OCI-LY1 (cell line): Measurements from ENCODE around the gene ABR.

ENCODE experiments used
- EZH2 ChIP-seq: fragments of 200-600 bp; sonication (generic), shearing (Covaris generic); IDR thresholded peaks from 2 replicates; pipeline ENCODE4 v1.8.0; 2017; ENCODE audit warnings: borderline replicate concordance, mixed run types, mild to moderate bottlenecking, antibody characterized with exemption, low read length, moderate library complexity, mixed read lengths
- TF ChIP-seq, protein P1 (sequence below): fragments of 200-600 bp; sonication (generic), shearing (Covaris generic); IDR thresholded peaks from 2 replicates; pipeline ENCODE4 v1.5.1; 2017; ENCODE audit warnings: mild to moderate bottlenecking, antibody characterized with exemption, low read length, moderate library complexity, mixed read lengths

DNA sequence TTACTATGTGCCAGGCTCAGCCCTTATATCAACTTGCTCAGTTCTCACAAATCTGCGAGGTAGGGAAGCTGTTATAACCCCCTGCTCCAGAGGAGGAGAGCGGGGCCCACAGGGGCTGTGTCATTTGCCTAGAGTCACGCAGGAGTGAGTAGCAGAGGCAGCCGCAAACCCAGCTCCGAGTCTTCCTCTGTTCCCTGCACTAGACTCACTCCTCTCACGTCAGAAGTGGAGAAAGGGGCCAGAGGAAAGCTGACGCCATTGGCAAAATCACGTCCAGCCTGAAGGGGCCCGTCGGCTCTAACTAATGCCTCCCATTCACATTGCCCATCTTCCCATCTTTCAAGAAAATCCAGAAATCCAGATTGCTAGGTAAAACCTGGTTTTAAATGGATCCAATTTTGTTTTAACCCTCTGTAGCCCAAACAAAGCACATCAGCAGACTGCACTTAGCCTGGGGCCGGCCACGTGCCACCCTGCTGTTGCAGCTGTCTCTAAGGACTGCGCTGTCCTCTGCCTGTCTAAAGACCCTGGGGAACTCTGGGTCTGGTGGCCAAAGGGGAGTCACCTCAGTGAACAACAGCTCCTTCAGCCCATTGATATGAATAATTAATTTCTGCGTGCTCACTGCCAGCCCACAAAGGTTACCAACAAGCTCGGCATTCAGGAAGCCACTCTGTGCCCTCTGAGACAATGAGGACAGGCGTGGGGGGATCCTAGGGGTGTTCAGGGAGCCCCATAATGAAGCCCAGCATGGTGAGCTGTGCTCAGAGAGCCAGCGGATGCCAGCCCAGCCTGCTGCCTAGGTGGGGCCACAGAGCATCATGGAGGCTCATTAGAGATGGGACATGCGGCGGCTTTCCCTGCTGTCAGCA is 36.7 kb upstream of the ABR start:
- TF ChIP-seq, protein P1, sequence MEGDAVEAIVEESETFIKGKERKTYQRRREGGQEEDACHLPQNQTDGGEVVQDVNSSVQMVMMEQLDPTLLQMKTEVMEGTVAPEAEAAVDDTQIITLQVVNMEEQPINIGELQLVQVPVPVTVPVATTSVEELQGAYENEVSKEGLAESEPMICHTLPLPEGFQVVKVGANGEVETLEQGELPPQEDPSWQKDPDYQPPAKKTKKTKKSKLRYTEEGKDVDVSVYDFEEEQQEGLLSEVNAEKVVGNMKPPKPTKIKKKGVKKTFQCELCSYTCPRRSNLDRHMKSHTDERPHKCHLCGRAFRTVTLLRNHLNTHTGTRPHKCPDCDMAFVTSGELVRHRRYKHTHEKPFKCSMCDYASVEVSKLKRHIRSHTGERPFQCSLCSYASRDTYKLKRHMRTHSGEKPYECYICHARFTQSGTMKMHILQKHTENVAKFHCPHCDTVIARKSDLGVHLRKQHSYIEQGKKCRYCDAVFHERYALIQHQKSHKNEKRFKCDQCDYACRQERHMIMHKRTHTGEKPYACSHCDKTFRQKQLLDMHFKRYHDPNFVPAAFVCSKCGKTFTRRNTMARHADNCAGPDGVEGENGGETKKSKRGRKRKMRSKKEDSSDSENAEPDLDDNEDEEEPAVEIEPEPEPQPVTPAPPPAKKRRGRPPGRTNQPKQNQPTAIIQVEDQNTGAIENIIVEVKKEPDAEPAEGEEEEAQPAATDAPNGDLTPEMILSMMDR: no peak
- no peak for TF ChIP-seq EZH2
